ENCODE data around the gene C8G. TPM values are rescaled to one million over a fixed set of nuclear protein-coding genes. Genes with fewer than 3 reads are reported as not detected.

The C8G gene
- 0.69 and 3.4 TPM in 2 replicates for total RNA-seq

GRCh38 chr9:136944519-136945332 lies at the start of gene C8G, which contains the start of gene FBXW5:
TSS of gene C8G (plus strand) at chr9:136945243. CDS start at chr9:136945321, 78 bp downstream.
TSS of gene FBXW5 (minus strand) at chr9:136944738. CDS start at chr9:136944083, 655 bp downstream.
- ChIA-PET CTCF (interaction anchor here (1.2 to 1.5 kb wide), 3 partner anchors 43 to 101 kb away, joined by 3 to 6 read pairs (median 6); no protein-coding TSS in a partner anchor), POLR2A (interaction anchor here (0.7 to 1.7 kb wide), 8 partner anchors 42 to 297 kb away, joined by 3 to 9 read pairs (median 4); partner anchors contain the start of genes EDF1, PAXX, TRAF2 and TUBB4B)
- TF ChIP-seq CTCF (IDR thresholded peaks at IDR 0.05), result peak; percentile 48
- Mint-ChIP-seq H3K9me3 (no peaks in the 10 kb centered on the region), H3K4me1 (peaks cover 9% of the 10 kb centered on the region), H3K27me3 (no peaks in the 10 kb centered on the region), H3K36me3 (ENCODE audit: low read depth) (peaks cover 28% of the 10 kb centered on the region), H3K4me3 (peak within 1 kb of the TSS; percentile 80), H3K27ac (peak within 1 kb of the TSS; percentile 79)
- intact Hi-C loops (cut with micrococcal nuclease), result loop anchor here (1.0 to 10.0 kb wide), 8 partner anchors 42 to 280 kb away; partner anchors contain the start of genes AJM1, CYSRT1, PAXX and PHPT1
- ATAC-seq (ENCODE audit: low read depth), result peak; percentile 90
- peak; percentile 97 for DNase-seq

- H3K36me3 Mint-ChIP-seq (ENCODE audit: low read depth), result peaks cover 58% of the 10 kb centered on the region
- no peak overlapping the region for H3K27ac Mint-ChIP-seq
- CTCF ChIA-PET, result no interaction called here
Observed at GRCh38 chr9:136896027-136896426, 49.0 kb upstream of the C8G start.

GRCh38 chr9:136898483-136899100 lies 46.5 kb upstream of the C8G start:
- Mint-ChIP-seq H3K4me1 (peaks cover 60% of the 10 kb centered on the region), H3K27me3 (no peaks in the 10 kb centered on the region), H3K36me3 (ENCODE audit: low read depth) (peaks cover 59% of the 10 kb centered on the region), H3K4me3 (no peak overlapping the region), H3K9me3 (no peaks in the 10 kb centered on the region), H3K27ac (peak overlapping the region; percentile 35)
- CTCF ChIA-PET, result interaction anchor here (1.4 kb wide), 1 partner anchor 55 kb away, joined by 3 read pairs; no protein-coding TSS in a partner anchor
- intact Hi-C loops (cut with micrococcal nuclease), result no loop called here
- no peak for TF ChIP-seq CTCF (IDR thresholded peaks at IDR 0.05)
- POLR2A ChIA-PET, result interaction anchor here (2.4 to 8.2 kb wide), 2 partner anchors 11 to 17 kb away, joined by 12 to 95 read pairs; partner anchors contain the start of gene TRAF2
- DNase-seq (no peak), ATAC-seq (ENCODE audit: low read depth) (no peak)

More at GRCh38 chr9:136896027-136896426, 49.0 kb upstream of the C8G start:
- Mint-ChIP-seq H3K4me3 (no peak overlapping the region), H3K9me3 (no peaks in the 10 kb centered on the region), H3K4me1 (peaks cover 45% of the 10 kb centered on the region), H3K27me3 (no peaks in the 10 kb centered on the region)
- DNase-seq (no peak), ATAC-seq (ENCODE audit: low read depth) (no peak)
- intact Hi-C loops (cut with micrococcal nuclease), result no loop called here
- TF ChIP-seq CTCF (IDR thresholded peaks at IDR 0.05), result no peak
- POLR2A ChIA-PET, result interaction anchor here (8.2 kb wide), 1 partner anchor 9 kb away, joined by 95 read pairs; the partner anchor contains the start of gene TRAF2

GRCh38 chr9:136899196-136899595 lies 45.8 kb upstream of the C8G start:
- Mint-ChIP-seq H3K36me3 (ENCODE audit: low read depth) (peaks cover 58% of the 10 kb centered on the region), H3K27ac (peak overlapping the region; percentile 39), H3K4me3 (no peak overlapping the region), H3K9me3 (no peaks in the 10 kb centered on the region), H3K27me3 (no peaks in the 10 kb centered on the region), H3K4me1 (peaks cover 59% of the 10 kb centered on the region)
- no peak for TF ChIP-seq CTCF (IDR thresholded peaks at IDR 0.05)
- no peak for ATAC-seq (ENCODE audit: low read depth)
- intact Hi-C loops (cut with micrococcal nuclease), result no loop called here
- no peak for DNase-seq
- CTCF ChIA-PET, result interaction anchor here (0.6 to 1.4 kb wide), 2 partner anchors 55 to 123 kb away, joined by 3 read pairs; no protein-coding TSS in a partner anchor
- POLR2A ChIA-PET, result interaction anchor here (2.4 to 8.2 kb wide), 2 partner anchors 12 to 18 kb away, joined by 12 to 95 read pairs; partner anchors contain the start of gene TRAF2
